ENCODE measurements around the gene CYTH1.
"Not testable (repeated sequence)": the region's sequence is repeated elsewhere in the genome, so short reads cannot be mapped to it uniquely, and the experiment has no call there.

The CYTH1 gene

DNA sequence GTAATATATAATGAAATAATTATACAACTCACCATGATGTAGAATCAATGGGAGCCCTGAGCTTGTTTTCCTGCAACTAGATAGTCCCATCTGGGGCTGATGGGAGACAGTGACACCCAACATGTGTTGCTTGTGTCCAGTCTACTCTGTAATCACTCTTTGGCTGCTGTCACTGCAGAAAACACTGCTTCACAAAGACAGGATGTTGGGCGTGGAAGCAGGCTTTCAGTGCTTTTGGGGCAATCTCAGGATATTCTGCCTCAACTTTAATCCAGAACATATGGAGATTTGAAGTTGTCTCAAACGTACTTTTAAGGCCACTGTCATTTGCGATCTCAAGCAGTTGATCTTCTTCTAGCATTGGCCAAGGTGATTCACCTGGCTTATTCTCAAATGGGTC, 94.9 kb downstream of the CYTH1 start:
- DNase-seq (ENCODE audit: low read depth): no peak

DNA sequence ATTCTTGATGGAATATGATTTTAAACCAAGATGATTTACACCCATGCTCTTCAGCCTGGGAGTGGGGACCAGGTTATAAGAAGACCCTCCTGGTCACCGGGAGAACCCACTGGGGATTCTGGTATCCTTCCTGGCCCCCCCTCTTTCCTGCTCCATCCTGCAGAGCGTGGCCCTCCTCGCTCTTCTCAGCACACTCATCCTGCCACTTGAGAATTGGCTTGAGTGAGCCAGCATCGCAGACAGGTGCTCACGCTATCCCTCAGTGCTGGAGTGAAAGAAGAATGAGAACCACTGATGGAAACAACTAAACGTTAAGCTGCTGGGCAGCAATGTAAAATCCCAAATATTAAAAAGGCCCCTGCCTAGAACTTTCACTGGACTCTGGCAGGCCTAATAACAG, 98.0 kb downstream of the CYTH1 start:
- DNase-seq (ENCODE audit: low read depth): no peak

DNA sequence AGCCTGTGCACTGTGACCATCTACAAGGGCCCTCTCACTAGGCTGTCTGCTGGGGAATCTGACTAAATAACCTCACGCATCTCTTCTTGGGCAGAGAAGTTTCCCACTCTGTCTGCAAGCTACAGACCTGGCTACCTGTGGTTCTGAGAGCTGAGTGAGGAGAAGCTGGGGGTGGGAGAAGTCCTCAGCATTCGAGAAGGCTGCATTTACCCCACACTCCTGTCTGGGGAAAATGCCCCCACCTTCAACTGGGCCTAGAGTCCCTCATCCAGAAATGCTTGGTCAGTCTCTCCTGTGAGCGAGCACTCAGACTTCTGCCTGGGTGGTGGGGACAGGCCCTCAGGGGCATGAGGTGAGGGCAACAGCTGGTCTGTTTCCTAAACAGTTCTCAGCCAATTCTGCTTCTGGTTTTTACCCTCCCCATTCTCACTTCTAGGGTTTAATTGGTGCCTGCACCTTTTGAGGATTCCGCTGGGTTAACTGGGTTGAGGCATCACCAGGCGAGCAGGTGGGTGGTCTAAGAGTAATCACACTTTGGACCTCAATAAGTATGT, 98.6 kb downstream of the CYTH1 start:
- DNase-seq (ENCODE audit: low read depth): no peak

GRCh38 chr17:78682363-78682762, 99.7 kb downstream of the CYTH1 start:
- DNase-seq (ENCODE audit: low read depth): no peak

GRCh38 chr17:78680436-78680835, 101.6 kb downstream of the CYTH1 start:
- DNase-seq (ENCODE audit: low read depth): no peak

DNA sequence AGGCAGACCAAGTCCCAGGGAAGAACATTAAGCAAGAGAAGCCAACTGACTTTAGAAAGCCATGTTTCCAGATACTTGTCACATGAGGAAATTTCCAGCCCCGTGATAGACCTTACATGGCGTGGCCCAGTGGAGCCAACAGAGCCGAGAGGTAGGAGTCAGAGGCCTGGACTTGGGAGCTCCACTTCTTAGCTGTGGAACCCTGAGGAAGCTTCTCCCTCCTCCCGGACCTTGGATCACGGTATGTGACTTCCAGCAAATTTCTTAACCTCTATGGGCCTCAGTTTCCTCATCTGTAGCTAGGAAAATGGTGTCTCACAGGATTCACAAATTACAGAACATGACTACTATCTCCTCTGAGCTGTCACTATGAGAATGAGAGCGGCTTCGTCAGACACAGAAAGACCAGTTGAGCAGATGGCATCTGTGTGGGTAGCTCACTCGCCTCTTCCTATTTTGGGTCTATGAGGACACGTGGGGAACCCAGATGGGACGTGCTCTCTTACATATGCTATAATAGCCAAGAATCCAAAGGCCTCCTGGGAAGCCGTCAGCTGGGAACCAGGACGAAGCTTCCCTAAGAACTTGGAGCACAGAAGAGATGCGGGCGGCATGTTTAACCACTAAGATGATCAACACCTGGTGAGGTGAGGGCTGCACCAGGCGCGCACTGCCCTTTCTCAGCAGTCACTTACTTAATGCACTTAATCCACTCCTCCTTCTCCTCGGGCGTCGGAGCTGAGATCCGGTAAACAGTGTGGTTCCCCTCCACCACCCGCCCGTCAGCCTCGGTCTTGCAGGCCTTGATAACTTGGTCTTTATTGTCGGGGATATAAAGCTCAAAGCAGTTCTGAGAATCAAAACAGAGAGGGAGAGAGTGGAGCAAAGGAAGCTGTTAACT, 102.3 kb downstream of the CYTH1 start:
- no peak for DNase-seq (ENCODE audit: low read depth)

DNA sequence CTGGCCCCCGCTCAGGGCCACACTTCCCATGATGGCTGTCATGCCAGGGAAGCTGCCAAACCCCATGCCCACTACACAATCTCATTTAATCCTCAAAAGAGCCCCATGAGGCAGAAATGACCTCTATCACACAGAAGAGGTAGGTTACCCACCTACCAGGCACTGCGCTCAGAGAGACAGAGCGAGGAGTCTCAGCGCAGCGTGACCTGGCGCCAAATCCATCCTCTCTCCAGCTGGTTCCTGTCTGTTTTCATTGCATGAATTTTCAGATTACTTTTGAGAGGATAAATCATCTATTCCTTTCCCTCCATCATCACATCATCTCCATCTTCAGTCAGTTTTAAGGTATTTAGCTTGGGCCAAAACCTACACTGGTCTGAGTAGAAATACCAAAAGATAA, 103.4 kb downstream of the CYTH1 start:
- no peak for DNase-seq (ENCODE audit: low read depth)

DNA sequence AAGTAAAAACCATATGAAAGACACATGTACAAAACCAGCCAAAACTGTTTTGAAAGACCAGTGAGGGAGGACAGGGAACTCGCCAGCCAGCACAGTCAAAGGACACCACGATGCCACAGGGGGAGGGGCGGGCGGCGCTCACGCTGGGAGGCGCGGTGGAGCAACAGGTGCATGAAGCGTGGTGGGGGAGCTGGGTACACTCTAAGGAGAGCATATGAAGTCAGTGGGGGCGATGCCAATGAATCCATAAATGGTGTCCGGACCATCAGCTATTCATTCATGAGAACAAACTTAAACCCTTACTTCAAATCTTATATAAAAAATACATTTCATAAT, 103.9 kb downstream of the CYTH1 start:
- DNase-seq (ENCODE audit: low read depth): no peak

GRCh38 chr17:78677303-78678221, 104.5 kb downstream of the CYTH1 start:
- DNase-seq (ENCODE audit: low read depth): no peak

GRCh38 chr17:78676412-78677302, 105.4 kb downstream of the CYTH1 start:
- DNase-seq (ENCODE audit: low read depth): no peak

DNA sequence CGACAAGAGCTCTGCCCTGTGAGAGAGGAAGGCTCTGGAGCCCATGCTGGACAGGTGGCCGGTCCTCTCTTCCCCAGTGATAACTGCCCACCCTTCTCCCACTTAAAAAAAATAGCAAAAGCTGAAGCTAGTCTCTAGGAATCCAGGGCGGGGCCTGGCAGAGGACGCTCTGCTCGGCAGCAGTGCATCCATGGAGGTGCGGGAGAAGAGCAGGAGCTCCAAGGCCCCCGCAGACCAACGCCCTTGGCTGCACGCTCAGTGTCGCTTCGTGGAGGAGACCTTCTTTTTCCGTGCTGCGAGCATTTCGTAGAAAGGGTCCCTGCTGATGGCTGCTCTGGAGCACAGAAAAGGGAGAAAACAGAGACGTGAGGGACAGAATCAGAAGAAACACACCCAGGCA, 106.2 kb downstream of the CYTH1 start:
- DNase-seq (ENCODE audit: low read depth): no peak

- no peak for DNase-seq (ENCODE audit: low read depth)
Measured at GRCh38 chr17:78675316-78675616, 106.8 kb downstream of the CYTH1 start.

DNA sequence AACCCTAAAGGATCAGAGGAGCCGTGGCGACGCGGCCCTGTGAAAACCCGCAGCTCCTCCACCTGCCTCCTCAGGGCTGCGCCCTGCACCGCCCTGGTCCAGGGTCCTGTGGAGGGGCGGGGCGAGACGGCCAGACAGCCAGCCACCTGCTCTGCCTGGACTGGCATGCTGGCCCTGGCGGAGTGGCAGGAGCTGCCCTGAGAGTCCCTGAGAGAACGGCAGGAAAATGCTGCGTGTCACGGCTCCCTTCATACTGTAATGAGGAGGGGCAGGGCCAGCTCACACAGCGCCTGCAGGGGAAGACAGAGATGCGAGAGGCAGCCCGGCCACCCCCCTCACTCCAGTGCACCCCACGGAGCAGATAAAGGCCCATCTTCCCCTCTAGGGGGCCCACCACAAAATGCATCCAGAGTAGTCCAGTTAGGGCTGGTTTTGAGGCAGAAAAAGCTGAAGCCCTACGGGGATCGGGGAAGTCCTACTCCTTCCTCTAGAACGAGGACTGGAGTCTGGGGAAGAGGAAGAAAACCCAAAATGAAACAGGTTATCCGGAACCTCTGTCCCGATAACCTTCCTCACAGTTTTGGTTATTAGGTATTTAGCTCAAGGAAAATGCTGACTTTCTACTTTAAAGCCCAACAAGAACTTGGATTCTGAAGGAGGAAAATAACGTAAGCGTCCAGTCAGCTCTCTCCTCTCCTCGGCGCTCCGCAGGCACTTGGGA, 107.3 kb downstream of the CYTH1 start:
- no peak for DNase-seq (ENCODE audit: low read depth)

DNA sequence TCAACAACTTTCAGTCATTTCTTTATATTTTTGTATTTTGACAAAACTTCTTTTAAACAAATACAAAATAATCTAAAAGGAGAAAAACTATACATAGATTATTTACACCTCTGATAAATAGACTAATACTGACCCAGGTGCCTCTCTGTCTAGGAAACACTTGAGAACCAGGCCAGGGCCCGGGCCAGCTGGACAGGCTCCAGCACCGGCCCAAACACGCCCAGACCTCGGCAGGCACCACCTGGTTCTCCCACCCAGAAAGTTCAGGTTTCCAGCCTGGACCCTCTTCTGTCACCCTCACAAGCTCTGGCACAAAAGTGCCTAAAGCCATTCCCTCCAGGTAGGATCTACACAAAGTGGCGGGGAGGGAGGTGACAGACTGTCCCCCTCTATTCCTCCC, 107.9 kb downstream of the CYTH1 start:
- DNase-seq (ENCODE audit: low read depth): no peak

GRCh38 chr17:78673395-78673794, 108.7 kb downstream of the CYTH1 start:
- DNase-seq (ENCODE audit: low read depth): no peak

DNA sequence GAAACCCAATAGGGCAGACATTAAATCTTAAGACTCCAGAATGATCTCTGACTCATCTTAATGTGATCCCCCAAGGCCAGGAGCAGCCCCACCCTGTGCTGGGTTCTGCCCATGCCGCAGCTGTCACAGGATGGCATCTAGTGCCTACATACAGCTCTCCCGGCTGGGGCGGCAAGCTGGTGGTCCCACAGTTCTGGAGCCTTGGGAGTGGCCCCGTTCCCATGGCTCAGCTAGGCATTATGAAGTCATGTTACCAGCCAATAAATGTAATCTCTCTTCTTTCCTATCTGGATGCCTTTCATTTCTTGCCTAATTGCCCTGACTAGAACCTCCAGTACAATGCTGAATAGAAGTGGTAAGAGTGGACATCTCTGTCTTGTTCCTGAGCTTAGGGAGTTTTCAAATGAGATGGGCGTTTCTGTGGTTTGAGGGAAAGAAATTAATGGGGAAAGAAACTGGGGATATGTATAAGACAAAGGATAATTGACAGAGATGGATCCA, 109.2 kb downstream of the CYTH1 start:
- DNase-seq (ENCODE audit: low read depth): no peak

GRCh38 chr17:78672005-78672404, 110.1 kb downstream of the CYTH1 start:
- DNase-seq (ENCODE audit: low read depth): no peak

DNA sequence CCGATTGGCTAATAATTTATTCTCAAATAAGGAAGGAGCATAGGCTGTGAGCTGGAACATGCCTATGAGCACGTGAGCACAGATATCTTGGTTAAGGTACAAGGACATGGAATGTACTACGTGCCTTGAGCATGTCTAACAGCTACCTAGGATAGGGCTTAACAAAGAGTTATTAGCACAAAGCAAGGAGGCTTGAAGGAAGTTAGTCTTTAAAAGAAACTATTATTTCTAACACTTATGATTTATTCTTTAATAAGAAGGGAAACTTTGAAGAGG, 110.4 kb downstream of the CYTH1 start:
- not testable (repeated sequence) for DNase-seq (ENCODE audit: low read depth)

DNA sequence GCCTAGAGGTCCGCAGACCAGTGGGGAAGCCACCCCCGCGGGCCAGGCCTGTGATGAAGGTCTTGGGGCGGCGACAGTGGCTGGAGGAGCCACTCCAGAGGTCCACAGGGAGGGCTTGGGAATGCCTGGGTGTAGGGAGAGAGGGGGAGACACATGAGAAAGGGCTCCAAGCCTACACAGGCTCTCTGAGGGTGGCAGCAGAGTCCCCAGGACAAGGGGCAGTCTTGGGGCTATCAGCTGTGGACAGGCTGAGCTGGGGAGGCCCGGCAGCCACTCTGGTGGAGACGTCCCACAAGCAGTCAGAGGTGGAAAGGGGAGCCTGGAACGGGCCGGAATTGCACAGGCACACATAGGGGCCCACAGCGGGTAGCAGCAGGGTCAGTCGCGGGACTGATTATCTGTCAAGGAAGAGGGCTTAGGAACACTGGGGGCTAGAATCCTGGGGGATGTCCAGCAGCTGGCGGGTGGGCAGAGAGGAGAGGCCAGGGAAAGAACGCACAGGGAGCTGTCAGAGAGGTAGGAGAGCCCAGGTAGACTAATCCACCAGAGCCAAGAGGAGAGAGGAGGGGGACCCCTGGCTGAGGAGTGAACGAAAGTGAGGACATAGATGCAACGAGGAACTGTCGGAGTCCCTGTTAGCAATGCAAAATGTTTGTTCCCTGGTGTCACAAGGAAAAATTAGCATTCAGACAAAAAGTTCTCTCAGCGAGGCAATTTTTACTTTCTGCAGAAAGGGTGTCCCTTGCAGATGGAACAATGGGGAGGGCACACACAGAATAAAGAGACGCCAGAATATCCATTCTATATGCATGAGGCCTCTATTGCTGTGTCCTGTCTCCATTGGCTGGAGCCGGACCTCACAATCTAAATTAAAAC, 111.0 kb downstream of the CYTH1 start:
- DNase-seq (ENCODE audit: low read depth): no peak

- DNase-seq (ENCODE audit: low read depth): no peak
Measured at GRCh38 chr17:78669975-78670518, 112.0 kb downstream of the CYTH1 start.

Data from activated T-cell treated with anti-CD3 and anti-CD28 coated beads for 1 hour (primary cell).